ENCODE measurements around the gene HOXA4.
A peak's percentile ranks its signal among the peaks of the same experiment; 100 is the strongest.

- peak; percentile 81 for TF ChIP-seq CTCF (IDR thresholded peaks at IDR 0.05; ENCODE audit: poor library complexity)
- no peak for TF ChIP-seq EZH2 (IDR thresholded peaks at IDR 0.05; ENCODE audit: borderline replicate concordance)
These were observed 20.2 kb upstream of the HOXA4 start for GRCh38 chr7:27150568-27151340.
